ENCODE results near the gene FXYD3.

FXYD3 gene

GRCh38 chr19:35165200-35166058 lies 49.8 kb downstream of the FXYD3 start:
- DNase-seq = no peak

GRCh38 chr19:35166100-35167063 lies 50.8 kb downstream of the FXYD3 start:
- DNase-seq = peak; percentile 69

GRCh38 chr19:35167251-35168119 lies 51.9 kb downstream of the FXYD3 start:
- peak; percentile 75 for DNase-seq

GRCh38 chr19:35168196-35168595 lies 52.6 kb downstream of the FXYD3 start:
- DNase-seq = no peak

GRCh38 chr19:35169221-35169995 lies 53.8 kb downstream of the FXYD3 start:
- DNase-seq = no peak

- DNase-seq = no peak
Observed at GRCh38 chr19:35170359-35171061, 54.9 kb downstream of the FXYD3 start.

GRCh38 chr19:35171730-35172129 lies 56.1 kb downstream of the FXYD3 start:
- DNase-seq = no peak

All from OCI-M1 (cell line).